ENCODE results near the gene TMCO4. TPM values are rescaled to one million over a fixed set of nuclear protein-coding genes. Genes with fewer than 3 reads are reported as not detected.

Gene TMCO4
- total and polyA plus RNA-seq, 2 of the 8 experiments (the other 6 are each of a cell fraction or from before 2014, with no cell fraction given) = 3.0 to 3.1 TPM

GRCh38 chr1:19656134-19656779, 143.5 kb downstream of the TMCO4 start:
- H3K4me1 ChIP-seq (replicated peaks in 1 of 4; ENCODE audit: control insufficient read depth in 3 of 4, insufficient read depth in 4 of 4, low read length in 3 of 4) = peaks cover 0 to 5% (median 3%) of the 10 kb centered on the region in 4 experiments; a peak in 5 of 7 replicates
- H3K79me2 ChIP-seq (ENCODE audit: control insufficient read depth in 1 of 2, insufficient read depth in 2 of 2, low read length in 2 of 2) = no peaks in the 10 kb centered on the region
- no peak overlapping the region for H4K5ac ChIP-seq (ENCODE audit: insufficient read length, low read depth, low read length)
- H2AK5ac ChIP-seq (ENCODE audit: low read depth, low read length) = no peak overlapping the region
- no peak overlapping the region for H3K18ac ChIP-seq (ENCODE audit: extremely low read depth, low read length)
- H3K4ac ChIP-seq (replicated peaks; ENCODE audit: insufficient read length, low read depth, low read length) = no peak overlapping the region
- ChIA-PET POLR2A (ENCODE audit: partially characterized antibody) (no interaction called here), CTCF (ENCODE audit: partially characterized antibody) (interaction anchor here (0.6 to 1.2 kb wide), 4 partner anchors 10 to 354 kb away, joined by 3 to 4 read pairs (median 3); no protein-coding TSS in a partner anchor)
- WGBS, 2 experiments (ENCODE audit: extremely low coverage in 1 of 2, insufficient coverage in 1 of 2, insufficient read length in 1 of 2, insufficient replicate concordance in 2 of 2, low coverage in 1 of 2, low lambda C conversion rate in 2 of 2, missing lambda C conversion rate in 1 of 2) = 93% methylated on average over 4 of the region's 9 CpGs; no CpG with 5 or more reads in 1 of the 2 experiments
- H2BK20ac ChIP-seq (ENCODE audit: low read length) = no peak overlapping the region
- H2BK5ac ChIP-seq (ENCODE audit: low read depth, low read length) = no peak overlapping the region
- H3K56ac ChIP-seq (replicated peaks; ENCODE audit: insufficient read length, low read depth, low read length) = no peak overlapping the region
- H3K36me3 ChIP-seq (ENCODE audit: control insufficient read depth in 2 of 4, insufficient read depth in 4 of 4, low read length in 3 of 4) = no peaks in the 10 kb centered on the region
- H4K91ac ChIP-seq (replicated peaks; ENCODE audit: insufficient read length, low read length) = no peak overlapping the region
- H3K23ac ChIP-seq (ENCODE audit: insufficient read length) = no peak overlapping the region
- H2BK120ac ChIP-seq (replicated peaks; ENCODE audit: low read depth, low read length) = no peak overlapping the region
- H3K4me2 ChIP-seq (ENCODE audit: insufficient read depth in 1 of 2, low read depth in 2 of 2, low read length in 2 of 2) = no peak overlapping the region
- 0 out of 2 replicates have a peak overlapping the region, but pooled peaks have one; percentile 80 for H2BK12ac ChIP-seq (ENCODE audit: low read depth, low read length)
- no peak overlapping the region for H3K27ac ChIP-seq (ENCODE audit: low read depth, low read length)
- H3K4me3 ChIP-seq (ENCODE audit: extremely low read depth in 1 of 4, insufficient read depth in 2 of 4, low read depth in 3 of 4, low read length in 4 of 4) = no peak overlapping the region
- no peak for FAIRE-seq
- H4K8ac ChIP-seq (ENCODE audit: extremely low read depth, insufficient read depth, low read length) = no peak overlapping the region
- H3K9ac ChIP-seq (replicated peaks in 1 of 4; ENCODE audit: extremely low read depth in 1 of 4, low read depth in 3 of 4, low read length in 3 of 4) = no peak overlapping the region
- H3K9me3 ChIP-seq (ENCODE audit: insufficient read depth in 2 of 2, low read depth in 1 of 2, low read length in 1 of 2) = no peaks in the 10 kb centered on the region
- no peaks in the 10 kb centered on the region for H3K23me2 ChIP-seq (ENCODE audit: low read depth, low read length)
- H2BK15ac ChIP-seq (ENCODE audit: low read length) = no peak overlapping the region
- H3K27me3 ChIP-seq (replicated peaks in 1 of 4; ENCODE audit: control insufficient read depth in 3 of 4, extremely low read depth in 1 of 4, insufficient read depth in 3 of 4, low read length in 3 of 4) = no peaks in the 10 kb centered on the region; a peak in 1 of 7 replicates
- H3K14ac ChIP-seq (ENCODE audit: insufficient read length) = no peak overlapping the region
- no peak overlapping the region for H2AFZ ChIP-seq (ENCODE audit: low read length)
- DNase-seq (ENCODE audit: low read depth in 1 of 2, low spot score in 2 of 2) = no peak
- H4K20me1 ChIP-seq (replicated peaks in 1 of 2; ENCODE audit: control insufficient read depth in 1 of 2, insufficient read depth in 2 of 2, low read length in 2 of 2) = no peaks in the 10 kb centered on the region
- H3K79me1 ChIP-seq (ENCODE audit: low read depth, low read length) = no peaks in the 10 kb centered on the region
- TF ChIP-seq POLR2AphosphoS5 (IDR thresholded peaks at IDR 0.05; ENCODE audit: low read depth, low read length) = no peak
- TF ChIP-seq BACH1 (IDR thresholded peaks at IDR 0.05; ENCODE audit: low read length) = no peak
- TF ChIP-seq CTBP2 (IDR thresholded peaks at IDR 0.05; ENCODE audit: borderline replicate concordance, insufficient read depth, insufficient read length, low read length) = no peak
- no peak for TF ChIP-seq NANOG (IDR thresholded peaks at IDR 0.05; ENCODE audit: insufficient read depth, low read depth, low read length, poor library complexity, severe bottlenecking)
- TF ChIP-seq CTCF (IDR thresholded peaks at IDR 0.05; ENCODE audit: control extremely low read depth in 1 of 3, insufficient read depth in 1 of 3, low read depth in 1 of 3, low read length in 3 of 3) = no peak
- no peak for TF ChIP-seq CHD1 (IDR thresholded peaks at IDR 0.05; ENCODE audit: low read depth, low read length)
- TF ChIP-seq SAP30 (IDR thresholded peaks at IDR 0.05; ENCODE audit: insufficient read depth, insufficient replicate concordance, low read length) = no peak
- TF ChIP-seq SIX5 (IDR thresholded peaks at IDR 0.05; ENCODE audit: low read depth, low read length) = no peak
- no peak for TF ChIP-seq SP1 (IDR thresholded peaks at IDR 0.05; ENCODE audit: low read depth, low read length)
- TF ChIP-seq ATF3 (IDR thresholded peaks at IDR 0.05; ENCODE audit: insufficient read depth, low read depth, low read length) = no peak

All from H1 (cell line).